Inferior parietal cortex (tissue), 1 donor: Measurements from ENCODE around the gene ZBTB44.
"Not testable (repeated sequence)": the region's sequence is repeated elsewhere in the genome, so short reads cannot be mapped to it uniquely, and the experiment has no call there.

Experiments used
- DNase-seq: peaks from one replicate; pipeline ENCODE4 v3.0.0-alpha.2; 2016; ENCODE audit errors: extremely low spot score

ZBTB44 gene

GRCh38 chr11:130314750-130315285 is at the start of gene ZBTB44:
TSS of gene ZBTB44 (minus strand) at chr11:130314917. CDS start at chr11:130261873, 53,044 bp downstream.
- peak; percentile 91 for DNase-seq

GRCh38 chr11:130359419-130359818 is 44.7 kb upstream of the ZBTB44 start:
- DNase-seq, result no peak

GRCh38 chr11:130358398-130358797 is 43.7 kb upstream of the ZBTB44 start:
- DNase-seq, result no peak

- DNase-seq, result no peak
Observed at GRCh38 chr11:130347261-130347660, 32.5 kb upstream of the ZBTB44 start.

- no peak for DNase-seq
Observed at GRCh38 chr11:130344841-130345240, 30.1 kb upstream of the ZBTB44 start.

GRCh38 chr11:130340671-130341319 is 26.1 kb upstream of the ZBTB44 start:
- no peak for DNase-seq

- DNase-seq, result no peak
Observed at GRCh38 chr11:130338667-130339066, 23.9 kb upstream of the ZBTB44 start.

GRCh38 chr11:130337281-130338089 is 22.8 kb upstream of the ZBTB44 start:
- no peak for DNase-seq

- not testable (repeated sequence) for DNase-seq
Observed at GRCh38 chr11:130331397-130331796, 16.7 kb upstream of the ZBTB44 start.

- no peak for DNase-seq
Observed at GRCh38 chr11:130330101-130330684, 15.5 kb upstream of the ZBTB44 start.

- DNase-seq, result no peak
Observed at GRCh38 chr11:130328420-130328819, 13.7 kb upstream of the ZBTB44 start.

GRCh38 chr11:130327716-130328115 is 13.0 kb upstream of the ZBTB44 start:
- no peak for DNase-seq

GRCh38 chr11:130325691-130326090 is 11.0 kb upstream of the ZBTB44 start:
- no peak for DNase-seq

- DNase-seq, result no peak
Observed at GRCh38 chr11:130323452-130324450, 9.0 kb upstream of the ZBTB44 start.

- DNase-seq, result no peak
Observed at GRCh38 chr11:130322126-130322525, 7.4 kb upstream of the ZBTB44 start.

- DNase-seq, result no peak
Observed at GRCh38 chr11:130318031-130318673, 3.4 kb upstream of the ZBTB44 start.

- DNase-seq, result no peak
Observed at GRCh38 chr11:130315354-130315970, 745 bp upstream of the ZBTB44 start.

- DNase-seq, result peak; percentile 43
Observed at GRCh38 chr11:130314184-130314749, 450 bp downstream of the ZBTB44 start.

GRCh38 chr11:130313383-130314183 is 1.1 kb downstream of the ZBTB44 start:
- DNase-seq, result no peak
